OCI-M2 (cell line): ENCODE measurements around the gene GRAMD1B.

Source experiments
- DNase-seq: peaks from one replicate; lab custom pipeline; 2025; ENCODE audit not compliant: unreplicated experiment; lab: John Stamatoyannopoulos, UW

The GRAMD1B gene

GRCh38 chr11:123474994-123475393 is 44.9 kb downstream of the GRAMD1B start:
- DNase-seq: no peak

DNA sequence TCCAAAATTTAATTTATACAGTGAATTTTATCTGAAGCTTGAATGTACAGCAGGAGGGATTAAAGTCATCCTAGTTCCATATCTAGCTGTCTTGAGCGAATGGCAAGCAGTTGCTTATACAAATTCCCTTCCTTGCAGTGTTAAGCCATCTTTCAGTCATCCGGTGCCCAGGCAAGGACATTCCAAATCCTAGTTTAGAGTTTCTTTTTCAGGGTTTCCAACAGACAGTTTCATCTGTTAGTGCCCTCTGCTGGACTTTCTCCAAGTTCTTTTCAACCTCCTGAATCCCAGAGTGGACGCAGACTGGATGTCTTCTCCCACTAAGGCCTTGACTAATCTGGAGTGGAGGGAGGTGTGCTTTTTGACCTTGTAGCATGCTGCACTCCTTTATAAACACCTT is 45.4 kb downstream of the GRAMD1B start:
- DNase-seq: no peak

- DNase-seq: no peak
Observed at GRCh38 chr11:123477205-123477907, 47.3 kb downstream of the GRAMD1B start.

DNA sequence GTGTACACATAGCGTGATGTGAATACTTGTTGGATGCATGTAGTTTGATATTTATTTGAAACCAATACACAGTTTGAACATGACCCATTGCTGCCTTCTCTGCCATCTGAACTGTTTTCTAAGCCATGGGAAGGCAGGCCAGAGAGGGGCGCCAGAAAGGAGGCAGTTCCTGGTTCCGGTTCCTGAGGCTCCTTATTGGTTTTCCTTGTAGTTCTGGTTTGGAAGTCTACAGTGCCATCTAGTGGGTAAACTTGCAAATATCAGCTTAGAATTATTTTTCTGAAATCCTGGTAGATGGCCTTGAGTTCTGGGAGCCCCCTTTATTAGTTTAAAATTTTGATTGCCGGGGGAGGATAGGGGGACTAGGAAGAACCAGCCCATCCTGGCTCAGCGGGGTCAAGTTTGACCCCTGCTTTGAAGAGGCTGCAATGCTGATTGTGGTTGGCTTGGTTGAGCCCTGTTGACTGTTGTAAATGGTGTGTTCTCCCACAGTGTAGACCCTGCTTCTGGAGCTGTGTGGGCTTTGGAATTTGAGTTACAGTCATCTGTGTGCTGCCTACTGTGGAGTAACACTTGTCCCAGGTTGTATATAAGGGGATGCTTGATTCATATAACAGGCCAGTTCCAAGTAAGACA is 48.4 kb downstream of the GRAMD1B start:
- no peak for DNase-seq

GRCh38 chr11:123479048-123479837 is 49.2 kb downstream of the GRAMD1B start:
- DNase-seq: no peak

- DNase-seq: no peak
Observed at GRCh38 chr11:123480290-123480815, 50.3 kb downstream of the GRAMD1B start.

- no peak for DNase-seq
Observed at GRCh38 chr11:123480882-123481281, 50.8 kb downstream of the GRAMD1B start.

GRCh38 chr11:123481640-123482039 is 51.6 kb downstream of the GRAMD1B start:
- DNase-seq: no peak

GRCh38 chr11:123482218-123482617 is 52.1 kb downstream of the GRAMD1B start:
- DNase-seq: no peak

- no peak for DNase-seq
Observed at GRCh38 chr11:123483058-123483457, 53.0 kb downstream of the GRAMD1B start.

- DNase-seq: no peak
Observed at GRCh38 chr11:123483466-123483865, 53.4 kb downstream of the GRAMD1B start.

- DNase-seq: no peak
Observed at GRCh38 chr11:123484448-123484847, 54.4 kb downstream of the GRAMD1B start.

DNA sequence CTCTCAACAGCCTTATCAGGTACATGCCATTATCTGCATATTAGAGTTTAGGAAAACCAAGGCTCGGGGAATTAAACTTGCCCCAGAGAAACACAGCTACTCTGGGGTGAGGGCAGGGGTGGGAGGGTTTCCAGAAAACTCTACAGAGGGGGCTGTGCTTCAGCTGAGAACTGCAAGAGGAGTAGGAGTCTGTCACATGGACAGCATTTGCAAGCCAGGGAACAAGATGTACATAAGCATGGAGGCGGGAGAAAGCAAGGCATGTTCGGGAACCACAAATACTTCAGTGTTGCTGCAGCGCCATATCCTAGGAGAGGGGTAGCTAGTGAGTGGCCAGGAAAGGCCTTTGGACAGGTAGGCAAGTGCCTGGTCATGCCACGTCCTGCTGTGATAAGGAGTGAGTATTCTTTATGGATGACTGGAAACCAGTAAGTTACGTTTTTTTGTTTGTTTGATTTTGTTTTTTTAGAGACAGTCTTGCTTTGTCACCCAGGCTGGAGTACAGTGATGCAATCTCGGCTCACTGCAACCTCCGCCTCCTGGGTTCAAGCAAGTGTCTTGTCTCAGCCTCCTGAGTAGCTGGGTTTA is 57.2 kb downstream of the GRAMD1B start:
- no peak for DNase-seq

- no peak for DNase-seq
Observed at GRCh38 chr11:123490527-123490926, 60.5 kb downstream of the GRAMD1B start.

GRCh38 chr11:123491241-123491640 is 61.2 kb downstream of the GRAMD1B start:
- DNase-seq: no peak

DNA sequence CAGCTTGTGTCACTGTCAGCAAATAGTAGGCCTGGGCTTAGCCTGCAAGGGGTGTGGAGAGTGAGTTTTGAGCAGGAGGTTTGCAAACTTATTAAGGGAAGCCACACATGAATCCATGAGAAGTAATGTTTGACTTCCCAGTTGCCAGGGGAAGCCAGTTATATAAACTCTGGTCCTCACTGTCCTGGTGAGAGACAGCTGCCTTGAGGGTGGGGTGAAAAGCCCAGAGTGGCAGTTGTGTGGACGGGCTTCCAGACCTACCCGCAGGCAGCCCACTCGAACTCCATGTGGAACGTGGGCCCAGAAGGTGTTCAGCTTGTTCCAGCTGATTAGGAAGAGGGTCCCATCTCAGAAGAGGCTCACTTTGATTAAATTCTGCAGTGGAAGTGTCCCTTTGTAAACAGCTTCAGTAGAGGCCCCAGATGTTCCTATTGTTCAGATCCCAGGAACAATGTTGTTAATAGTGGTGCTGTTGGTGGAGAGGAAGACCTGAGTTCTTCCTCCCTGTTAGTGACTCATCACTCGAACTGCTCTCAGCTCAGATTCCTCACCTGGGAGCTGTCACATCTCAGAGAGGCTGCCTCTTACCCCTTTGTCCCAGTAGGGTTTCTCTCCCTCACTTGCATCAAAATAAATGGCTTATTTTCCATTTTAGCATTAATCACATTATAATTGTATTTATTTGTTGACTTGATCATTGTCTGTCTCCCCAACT is 63.4 kb downstream of the GRAMD1B start:
- no peak for DNase-seq

- no peak for DNase-seq
Observed at GRCh38 chr11:123494195-123495050, 64.4 kb downstream of the GRAMD1B start.

GRCh38 chr11:123504401-123504800 is 74.3 kb downstream of the GRAMD1B start:
- no peak for DNase-seq

- DNase-seq: no peak
Observed at GRCh38 chr11:123505546-123506299, 75.7 kb downstream of the GRAMD1B start.
